Stomach smooth muscle (tissue), 2 donors: ENCODE results near the gene COX6A1.

ENCODE experiments used
- H3K27ac ChIP-seq: one replicate; pipeline ENCODE4 v1.7.0; 2013; ENCODE audit warnings: mild to moderate bottlenecking, low read length, inconsistent platforms
- H3K27me3 ChIP-seq, 2 donors: one replicate each; pipeline ENCODE4 v1.7.0; 2013; ENCODE audit warnings: low read length in 2 of 2; ENCODE audit not compliant: insufficient read depth in 2 of 2, control insufficient read depth in 1 of 2
- H3K36me3 ChIP-seq, 2 donors: one replicate each; pipeline ENCODE4 v1.7.0; 2013; ENCODE audit warnings: low read length in 2 of 2; ENCODE audit not compliant: control insufficient read depth in 2 of 2, insufficient read depth in 2 of 2
- H3K4me1 ChIP-seq: one replicate; pipeline ENCODE4 v1.7.0; 2013; ENCODE audit warnings: low read length; ENCODE audit not compliant: control insufficient read depth, insufficient read depth
- H3K4me3 ChIP-seq, 2 donors: one replicate each; pipeline ENCODE4 v1.7.0; 2013; ENCODE audit warnings: low read length in 2 of 2
- H3K9ac ChIP-seq, 2 donors: one replicate each; pipeline ENCODE4 v1.7.0; 2013; ENCODE audit warnings: low read length in 2 of 2, mild to moderate bottlenecking in 1 of 2
- H3K9me3 ChIP-seq, 2 donors: one replicate each; pipeline ENCODE4 v1.7.0; 2013; ENCODE audit warnings: low read length in 2 of 2; ENCODE audit not compliant: control insufficient read depth in 2 of 2
- donor health status: healthy.
- donor health status: Pancreatic carcinoma.

COX6A1 gene

GRCh38 chr12:120437735-120438494, at the start of gene COX6A1:
TSS of gene COX6A1 (plus strand) at chr12:120438113. CDS start at chr12:120438127, 14 bp downstream.
- peaks cover 19% of the 10 kb centered on the region for H3K4me1 ChIP-seq
- H3K4me3 ChIP-seq: peak within 1 kb of the TSS; percentile 82 to 86
- peaks cover under 1 to 11% of the 10 kb centered on the region in 2 donors for H3K36me3 ChIP-seq
- H3K27ac ChIP-seq: peak within 1 kb of the TSS; percentile 73
- no peaks in the 10 kb centered on the region for H3K27me3 ChIP-seq
- H3K9me3 ChIP-seq: no peaks in the 10 kb centered on the region
- peak within 1 kb of the TSS; percentile 75 to 79 for H3K9ac ChIP-seq

- Histone ChIP-seq H3K9ac (no peak overlapping the region), H3K27ac (no peak overlapping the region), H3K4me3 (no peak overlapping the region), H3K36me3 (no peaks in the 10 kb centered on the region), H3K27me3 (peaks cover 8 to 9% of the 10 kb centered on the region in 2 donors), H3K9me3 (no peaks in the 10 kb centered on the region), H3K4me1 (no peaks in the 10 kb centered on the region)
Measured at GRCh38 chr12:120388691-120389481, 49.0 kb upstream of the COX6A1 start.

GRCh38 chr12:120390540-120391120, 47.3 kb upstream of the COX6A1 start:
- peaks cover 9% of the 10 kb centered on the region in 2 donors for H3K27me3 ChIP-seq
- no peaks in the 10 kb centered on the region for H3K4me1 ChIP-seq
- no peaks in the 10 kb centered on the region for H3K36me3 ChIP-seq
- H3K27ac ChIP-seq: no peak overlapping the region
- no peak overlapping the region for H3K9ac ChIP-seq
- H3K9me3 ChIP-seq: no peaks in the 10 kb centered on the region
- no peak overlapping the region for H3K4me3 ChIP-seq

GRCh38 chr12:120394483-120395367, 43.2 kb upstream of the COX6A1 start:
- Histone ChIP-seq H3K9ac (no peak overlapping the region), H3K36me3 (no peaks in the 10 kb centered on the region), H3K27me3 (peaks cover 0 to 2% of the 10 kb centered on the region in 2 donors), H3K4me3 (no peak overlapping the region), H3K9me3 (no peaks in the 10 kb centered on the region), H3K27ac (no peak overlapping the region), H3K4me1 (no peaks in the 10 kb centered on the region)

GRCh38 chr12:120397824-120398540, 39.9 kb upstream of the COX6A1 start:
- Histone ChIP-seq H3K4me3 (no peak overlapping the region), H3K36me3 (no peaks in the 10 kb centered on the region), H3K9me3 (no peaks in the 10 kb centered on the region), H3K27ac (no peak overlapping the region), H3K27me3 (peaks cover 0 to 2% of the 10 kb centered on the region in 2 donors), H3K9ac (no peak overlapping the region), H3K4me1 (no peaks in the 10 kb centered on the region)

GRCh38 chr12:120399531-120399930, 38.4 kb upstream of the COX6A1 start:
- Histone ChIP-seq H3K4me1 (no peaks in the 10 kb centered on the region), H3K27me3 (peaks cover 0 to 2% of the 10 kb centered on the region in 2 donors), H3K9ac (no peak overlapping the region), H3K4me3 (no peak overlapping the region), H3K36me3 (no peaks in the 10 kb centered on the region), H3K9me3 (no peaks in the 10 kb centered on the region), H3K27ac (no peak overlapping the region)

GRCh38 chr12:120402217-120402616, 35.7 kb upstream of the COX6A1 start:
- Histone ChIP-seq H3K27ac (no peak overlapping the region), H3K36me3 (no peaks in the 10 kb centered on the region), H3K9me3 (no peaks in the 10 kb centered on the region), H3K4me1 (no peaks in the 10 kb centered on the region), H3K27me3 (no peaks in the 10 kb centered on the region), H3K4me3 (no peak overlapping the region), H3K9ac (no peak overlapping the region)

- H3K9ac ChIP-seq: no peak overlapping the region
- H3K9me3 ChIP-seq: no peaks in the 10 kb centered on the region
- H3K36me3 ChIP-seq: no peaks in the 10 kb centered on the region
- H3K4me3 ChIP-seq: no peak overlapping the region
- H3K4me1 ChIP-seq: no peaks in the 10 kb centered on the region
- H3K27ac ChIP-seq: no peak overlapping the region
- no peaks in the 10 kb centered on the region for H3K27me3 ChIP-seq
Measured at GRCh38 chr12:120403869-120404268, 34.0 kb upstream of the COX6A1 start.

GRCh38 chr12:120404271-120404670, 33.6 kb upstream of the COX6A1 start:
- Histone ChIP-seq H3K4me3 (no peak overlapping the region), H3K9me3 (no peaks in the 10 kb centered on the region), H3K4me1 (no peaks in the 10 kb centered on the region), H3K36me3 (no peaks in the 10 kb centered on the region), H3K27ac (no peak overlapping the region), H3K9ac (no peak overlapping the region), H3K27me3 (no peaks in the 10 kb centered on the region)

GRCh38 chr12:120406069-120406468, 31.8 kb upstream of the COX6A1 start:
- H3K27ac ChIP-seq: no peak overlapping the region
- H3K4me3 ChIP-seq: no peak overlapping the region
- H3K9ac ChIP-seq: no peak overlapping the region
- H3K9me3 ChIP-seq: no peaks in the 10 kb centered on the region
- no peaks in the 10 kb centered on the region for H3K36me3 ChIP-seq
- H3K27me3 ChIP-seq: no peaks in the 10 kb centered on the region
- H3K4me1 ChIP-seq: no peaks in the 10 kb centered on the region
